C1 segment of cervical spinal cord (tissue), 14 donors: ENCODE measurements around the gene BTBD9.
"Not testable (repeated sequence)": the region's sequence is repeated elsewhere in the genome, so short reads cannot be mapped to it uniquely, and the experiment has no call there.

ENCODE experiments used
- DNase-seq, 14 donors: peaks; one replicate each; lab custom pipeline; 2025; lab: John Stamatoyannopoulos, UW

The BTBD9 gene

DNA sequence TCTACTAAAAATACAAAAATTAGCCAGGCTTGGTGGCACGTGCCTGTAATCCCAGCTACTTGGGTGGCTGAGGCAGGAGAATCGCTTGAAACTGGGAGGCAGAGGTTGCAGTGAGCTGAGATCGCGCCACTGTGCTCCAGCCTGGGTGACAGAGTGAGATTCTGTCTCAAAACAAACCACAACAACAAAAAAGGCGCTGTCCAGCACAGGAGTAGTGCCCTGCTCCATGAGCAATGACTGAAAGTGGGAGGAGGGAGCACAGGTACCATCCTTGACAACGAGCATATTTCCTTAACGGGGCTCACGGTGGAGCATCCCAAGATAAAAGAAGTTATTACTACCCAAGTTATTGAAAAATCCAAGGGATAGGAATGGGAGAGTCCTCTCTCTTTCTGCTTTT is 291.9 kb downstream of the BTBD9 start:
- not testable (repeated sequence) for DNase-seq

DNA sequence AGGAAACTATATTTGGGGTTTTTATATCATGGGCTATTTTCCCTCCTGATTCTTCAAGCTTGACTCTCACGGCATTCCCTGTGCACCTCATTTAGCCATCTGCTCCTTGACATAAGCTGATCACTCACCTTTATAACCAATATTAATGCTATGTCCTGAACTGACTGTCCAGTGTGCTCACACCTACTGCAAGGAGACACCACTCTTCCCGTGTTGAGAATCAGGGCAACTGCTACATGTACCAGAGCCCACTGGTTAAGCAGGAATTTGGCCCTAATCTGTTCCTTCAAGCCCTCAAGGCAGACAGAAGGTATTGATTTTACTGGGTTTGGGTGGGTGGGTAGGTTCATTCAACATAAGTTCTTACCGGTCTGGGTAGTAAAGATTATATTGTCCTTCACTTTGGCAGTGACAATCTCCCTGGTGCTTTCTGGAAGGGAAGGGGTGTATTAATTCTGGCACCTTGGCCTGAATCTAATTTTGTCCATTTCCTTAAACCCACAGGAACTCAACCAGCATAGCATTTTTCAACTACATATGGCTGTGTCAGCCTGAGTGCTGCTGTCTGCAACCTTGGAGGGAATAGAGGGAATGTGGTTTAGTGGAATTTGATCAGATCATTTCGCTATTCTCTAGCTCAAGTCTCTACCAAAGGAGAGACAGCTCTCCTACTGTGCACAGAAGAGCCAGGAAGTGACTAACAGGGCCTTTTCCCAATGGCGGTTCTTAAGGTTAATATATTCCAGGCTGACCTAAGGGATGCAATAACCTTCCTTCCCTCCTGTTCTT is 293.2 kb downstream of the BTBD9 start:
- no peak for DNase-seq

DNA sequence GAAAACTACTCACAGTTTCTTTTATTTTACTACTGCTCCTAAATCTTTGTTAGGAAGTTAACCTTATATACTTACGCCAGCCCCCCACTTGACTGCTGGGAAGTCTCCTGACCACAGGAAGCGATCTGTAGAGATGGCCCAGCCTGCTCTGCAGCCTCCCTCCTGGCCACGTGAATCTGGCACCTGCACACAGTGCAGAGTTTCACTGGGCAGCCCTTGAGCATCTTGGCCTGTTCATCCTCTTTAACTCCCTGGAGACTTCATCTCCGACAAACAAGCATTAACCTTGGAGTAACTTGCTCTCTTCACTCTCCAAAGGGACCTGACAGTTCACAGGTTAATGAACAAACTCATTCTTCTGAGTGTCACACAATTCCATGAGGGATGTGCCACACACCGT is 294.1 kb downstream of the BTBD9 start:
- DNase-seq = no peak

DNA sequence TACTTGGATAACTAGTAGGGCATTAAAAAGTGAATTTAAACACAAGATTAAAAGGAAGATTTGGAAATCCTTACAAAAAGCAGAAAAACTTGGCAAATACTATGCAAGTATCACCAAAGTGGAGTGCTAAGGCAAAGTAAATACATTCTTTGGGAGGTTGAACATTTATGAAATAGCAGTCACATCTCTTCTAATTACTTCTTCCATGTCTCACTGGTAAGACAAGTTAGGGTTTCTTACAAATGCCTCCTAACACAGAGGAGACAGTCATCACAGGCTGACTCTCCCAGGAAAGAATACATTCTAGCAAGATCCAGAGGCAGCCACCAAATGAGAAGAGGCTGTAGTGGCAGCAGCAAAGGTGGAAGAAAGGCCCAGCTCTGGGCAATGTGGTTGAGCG is 298.2 kb downstream of the BTBD9 start:
- no peak for DNase-seq

DNA sequence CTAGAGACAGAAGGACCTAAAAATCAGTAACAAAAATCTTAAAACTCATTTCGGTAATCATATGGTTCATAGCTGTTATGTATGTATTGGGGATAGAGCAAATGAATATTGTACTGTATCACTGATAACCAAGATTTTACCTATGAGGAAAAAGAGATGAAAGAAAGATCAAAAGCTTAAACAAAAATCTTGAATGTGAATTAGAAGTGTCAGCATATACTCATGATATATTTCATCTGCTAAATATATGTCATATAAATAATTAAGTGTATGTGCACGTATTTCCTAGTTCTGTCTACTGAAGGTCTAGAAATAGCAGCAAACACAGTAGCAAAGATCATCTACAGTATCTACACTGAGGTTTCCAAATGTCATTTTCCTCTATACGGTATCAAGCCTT is 299.8 kb downstream of the BTBD9 start:
- no peak for DNase-seq

DNA sequence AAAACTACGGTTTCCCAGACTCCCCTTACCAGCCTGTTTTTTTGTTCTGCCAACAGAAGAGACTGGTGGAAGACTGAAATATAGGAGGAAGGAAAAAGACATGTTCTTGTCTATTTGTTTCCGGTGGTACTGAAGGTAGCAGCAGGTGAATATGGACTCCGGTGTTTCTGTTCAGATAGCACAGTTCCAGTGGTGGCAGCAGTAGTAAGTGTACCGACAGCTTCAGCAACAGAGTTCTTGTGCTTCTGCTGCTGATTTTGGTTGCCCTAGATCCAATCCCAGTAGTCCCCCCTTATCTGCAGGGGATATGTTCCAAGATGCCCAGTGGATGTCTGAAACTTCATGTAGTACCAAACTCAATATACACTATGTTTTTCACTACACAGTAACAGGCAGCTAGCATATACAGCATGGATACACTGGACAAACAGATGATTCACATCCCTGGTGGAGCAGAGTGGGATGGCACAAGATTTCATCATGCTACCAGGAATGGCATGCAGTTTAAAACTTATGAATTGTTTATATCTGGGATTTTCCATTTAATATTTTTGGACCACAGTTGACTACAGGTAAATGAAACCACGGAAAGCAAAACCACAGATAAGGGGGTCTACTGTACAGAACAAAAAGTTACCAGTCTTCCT is 301.8 kb downstream of the BTBD9 start:
- DNase-seq = no peak

DNA sequence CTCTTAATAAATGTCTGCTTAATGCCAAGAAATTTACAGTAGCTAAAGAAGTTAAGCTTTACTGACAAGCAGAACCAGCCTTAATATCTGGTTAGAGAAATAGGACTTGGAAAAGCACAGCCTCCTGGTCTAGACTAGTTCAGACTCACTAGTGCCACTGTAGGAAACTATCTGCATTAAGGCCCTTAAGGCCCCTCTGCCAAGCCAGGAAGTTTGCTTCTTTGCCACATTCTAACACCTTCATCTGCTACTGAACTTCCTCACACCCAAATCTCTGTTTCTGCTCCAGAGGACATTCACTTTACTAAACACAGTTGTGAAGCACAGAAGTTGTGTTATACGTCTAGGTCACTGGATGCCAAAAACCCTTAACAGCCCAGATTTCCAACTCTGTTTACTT is 302.8 kb downstream of the BTBD9 start:
- DNase-seq = no peak

DNA sequence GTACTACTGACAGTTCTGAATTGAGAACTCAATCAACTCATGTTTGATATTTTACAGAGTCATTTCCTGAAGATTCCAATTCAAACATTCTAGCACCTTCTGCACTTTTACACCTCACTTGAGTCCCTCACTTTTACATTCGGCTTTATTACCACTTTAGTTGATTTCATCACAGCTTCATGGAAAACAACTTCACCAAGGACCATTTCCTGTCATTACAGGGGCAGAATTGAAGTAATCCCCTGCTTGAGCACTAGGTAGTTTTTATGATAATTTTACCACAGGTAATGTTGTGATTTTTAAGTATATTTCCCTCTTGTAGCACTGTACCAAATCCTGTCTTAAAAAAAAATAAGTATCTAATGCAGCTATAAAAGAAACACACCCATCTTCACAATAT is 312.9 kb downstream of the BTBD9 start:
- DNase-seq = no peak

DNA sequence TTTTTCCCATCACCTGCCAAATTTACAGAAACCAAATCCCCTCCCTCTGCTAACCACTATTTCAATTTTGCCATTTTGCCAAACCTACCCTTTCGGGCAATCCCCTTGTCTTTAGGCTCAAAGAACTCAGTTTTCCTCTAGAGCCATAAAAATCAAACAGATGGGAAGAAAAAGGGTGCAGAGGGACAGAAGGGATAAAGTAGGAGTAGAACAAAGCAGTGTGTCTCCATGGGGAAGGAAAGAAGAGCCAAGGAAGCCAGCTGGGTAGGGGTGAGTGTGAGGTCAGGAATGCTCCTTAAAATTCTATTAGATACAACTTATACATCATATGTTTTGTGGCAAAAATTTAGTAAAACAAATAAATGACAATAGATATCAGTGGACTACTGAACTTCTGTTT is 316.5 kb downstream of the BTBD9 start:
- no peak for DNase-seq

DNA sequence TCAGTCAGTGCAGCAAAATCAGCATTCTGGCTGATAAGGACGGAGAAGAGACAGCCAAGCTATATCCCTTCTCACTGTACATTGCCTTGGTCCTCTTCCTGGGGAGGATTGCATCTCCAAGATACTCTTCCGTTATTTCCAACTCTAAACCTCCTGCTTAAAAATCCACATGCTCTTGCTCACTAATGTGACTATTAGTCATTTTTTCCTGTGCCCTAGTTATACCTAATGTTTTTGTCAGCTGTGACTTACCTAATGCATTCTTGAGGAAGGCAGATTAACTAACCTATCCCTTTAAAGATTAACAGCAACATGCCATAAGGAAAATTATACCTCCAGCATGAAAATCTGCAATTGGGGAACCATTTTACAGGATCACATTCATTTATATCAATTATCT is 317.6 kb downstream of the BTBD9 start:
- DNase-seq = no peak

DNA sequence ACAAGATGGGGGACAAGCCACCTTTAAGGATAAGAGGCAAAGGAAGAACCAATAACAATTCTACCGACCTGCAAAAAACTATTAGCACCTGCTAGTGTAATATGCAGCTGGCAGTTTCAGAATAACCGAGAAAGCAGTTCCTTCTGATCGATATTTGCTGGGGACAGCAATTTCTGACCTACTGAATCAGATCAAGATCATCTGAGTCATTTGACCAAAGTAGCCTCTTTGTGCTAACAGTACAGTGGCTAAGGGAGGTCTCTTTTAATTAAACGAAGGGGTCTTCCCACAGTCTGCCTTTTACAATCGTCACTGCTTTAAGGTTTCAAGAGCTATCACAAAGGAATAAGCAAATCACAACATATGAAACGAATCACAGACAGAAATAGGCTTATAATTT is 318.9 kb downstream of the BTBD9 start:
- no peak for DNase-seq

DNA sequence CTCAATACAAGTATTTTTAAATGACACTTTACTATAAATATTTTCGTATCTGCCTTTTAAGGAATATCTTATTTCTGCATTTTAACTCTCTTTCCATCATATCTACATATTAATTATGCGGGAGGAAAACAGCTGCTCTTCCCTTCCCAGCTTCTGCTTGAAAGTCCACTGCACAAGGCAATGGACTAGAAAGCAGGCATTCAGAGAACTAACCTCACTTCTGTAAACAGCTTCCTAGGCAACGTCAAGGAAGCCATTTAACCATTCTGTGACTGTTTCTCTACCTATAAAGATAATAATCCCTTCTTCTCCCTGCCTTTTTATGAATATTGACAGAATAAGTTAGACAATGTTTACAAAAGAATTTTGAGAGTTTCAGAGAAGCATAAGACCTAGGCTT is 319.4 kb downstream of the BTBD9 start:
- no peak for DNase-seq

DNA sequence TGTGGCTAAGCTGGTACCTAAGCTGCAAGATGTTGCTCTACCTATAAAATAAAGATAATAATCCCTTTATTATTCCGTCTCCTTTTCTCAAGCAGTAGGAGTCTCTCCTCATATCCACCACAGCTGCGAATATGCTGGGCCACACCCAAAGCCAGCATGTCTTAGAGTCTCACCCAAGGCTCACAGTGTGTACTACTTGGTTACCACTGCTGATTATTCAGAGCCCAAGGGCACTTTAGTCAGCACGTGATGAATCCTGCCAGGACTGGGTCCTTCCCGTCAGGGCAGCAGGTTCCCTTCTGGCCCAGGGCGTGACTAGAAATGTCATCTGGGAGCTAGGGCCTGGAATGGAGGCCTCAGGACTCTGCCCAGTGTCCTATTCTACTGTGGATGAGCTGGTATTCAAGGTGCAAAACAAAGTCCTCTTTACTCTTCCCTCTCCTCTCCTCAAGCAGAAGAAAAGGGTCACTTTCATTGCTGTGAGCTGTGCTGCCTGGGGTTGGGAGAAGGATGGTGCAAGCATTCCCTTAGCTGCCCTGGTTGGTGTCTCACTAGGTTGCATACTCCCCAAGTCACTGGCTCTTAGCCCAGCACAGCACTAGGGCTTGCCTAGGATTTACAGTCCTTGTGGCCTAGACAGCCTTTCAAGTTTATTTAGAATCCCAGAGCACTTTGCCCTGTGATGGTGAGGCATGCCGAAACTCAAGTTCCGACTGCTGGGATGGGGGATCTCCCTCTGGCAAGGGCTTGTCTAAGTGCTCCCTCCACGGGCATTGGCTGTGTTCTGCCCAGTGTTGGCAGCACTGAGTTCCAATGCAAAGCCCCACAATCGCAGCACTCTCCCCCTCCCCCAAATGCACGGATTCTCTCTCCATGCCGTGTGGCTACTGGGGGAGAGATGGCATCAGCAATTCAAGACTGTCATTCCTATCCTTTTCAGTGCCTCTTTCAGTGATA is 320.2 kb downstream of the BTBD9 start:
- peak in 1 of 14 donors; percentile 10 for DNase-seq

DNA sequence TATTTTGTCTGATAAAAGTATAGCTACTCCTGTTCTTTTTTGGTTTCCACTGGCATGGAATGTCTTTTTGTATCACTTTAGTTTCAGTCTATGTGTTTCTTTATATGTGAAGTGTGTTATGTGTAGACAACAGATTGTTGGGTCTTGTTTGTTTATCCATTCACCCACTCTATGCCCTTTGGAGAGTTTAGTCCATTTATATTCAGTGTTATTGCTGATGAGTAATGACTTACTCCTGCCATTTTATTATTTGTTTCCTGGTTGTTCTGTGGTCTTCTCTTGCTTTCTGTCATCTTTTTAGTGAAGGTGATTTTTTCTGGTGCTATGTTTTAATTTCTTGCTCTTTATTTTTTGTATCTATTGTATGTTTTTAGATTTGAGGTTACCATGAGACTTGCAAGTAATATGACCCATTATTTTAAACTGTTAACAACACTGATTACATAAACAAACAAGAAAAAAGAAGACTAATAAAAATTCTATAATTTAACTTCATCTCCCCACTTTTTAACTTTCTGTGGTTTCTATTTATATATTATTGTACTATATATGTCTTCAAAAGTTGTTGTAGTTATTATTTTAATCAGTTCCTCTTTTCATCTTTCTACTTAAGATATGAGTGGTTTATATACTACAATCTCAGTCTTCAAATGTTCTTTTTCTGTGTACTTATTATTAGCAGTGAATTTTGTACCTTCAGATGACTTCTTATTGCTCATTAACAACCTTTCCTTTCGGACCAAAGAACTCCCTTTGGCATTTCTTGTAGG is 323.4 kb downstream of the BTBD9 start:
- DNase-seq = no peak

DNA sequence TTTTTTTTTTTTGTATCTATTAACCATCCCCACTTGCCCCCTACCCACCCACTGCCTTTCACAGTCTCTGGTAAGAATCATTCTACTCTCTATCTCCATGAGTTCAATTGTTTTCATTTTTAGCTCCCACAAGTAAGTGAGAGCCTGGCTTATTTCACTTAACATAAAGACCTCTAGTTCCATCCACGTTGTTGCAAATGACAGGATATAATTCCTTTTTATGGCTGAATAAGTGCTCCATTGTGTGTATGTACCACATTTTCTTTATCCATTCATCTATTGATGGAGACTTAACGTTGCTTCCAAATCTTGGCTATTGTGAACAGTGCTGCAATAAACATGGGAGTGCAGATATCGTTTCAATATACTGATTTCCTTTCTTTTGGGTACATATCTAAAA is 328.5 kb downstream of the BTBD9 start:
- DNase-seq = no peak

DNA sequence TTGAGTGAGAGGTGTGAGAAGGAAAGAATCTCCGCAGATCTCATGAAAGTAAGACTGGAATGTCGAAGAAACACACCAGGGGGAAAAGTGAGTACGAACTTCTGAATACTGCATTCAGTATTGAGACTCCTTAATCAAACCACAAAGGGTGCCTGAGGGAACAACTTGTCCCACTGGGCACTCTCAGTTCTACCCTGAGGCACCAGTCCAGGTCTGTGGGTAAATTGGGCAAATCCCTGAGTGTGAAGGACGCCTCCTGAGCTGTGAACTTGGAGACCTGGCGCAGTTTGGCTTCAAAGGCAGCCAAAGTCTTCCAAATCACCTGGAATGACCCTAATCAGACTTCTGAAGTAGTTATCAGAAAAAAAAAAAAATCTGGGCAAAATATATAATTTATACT is 329.7 kb downstream of the BTBD9 start:
- DNase-seq = peak in 5 of 14 donors; percentile 15 to 37 (median 24)

DNA sequence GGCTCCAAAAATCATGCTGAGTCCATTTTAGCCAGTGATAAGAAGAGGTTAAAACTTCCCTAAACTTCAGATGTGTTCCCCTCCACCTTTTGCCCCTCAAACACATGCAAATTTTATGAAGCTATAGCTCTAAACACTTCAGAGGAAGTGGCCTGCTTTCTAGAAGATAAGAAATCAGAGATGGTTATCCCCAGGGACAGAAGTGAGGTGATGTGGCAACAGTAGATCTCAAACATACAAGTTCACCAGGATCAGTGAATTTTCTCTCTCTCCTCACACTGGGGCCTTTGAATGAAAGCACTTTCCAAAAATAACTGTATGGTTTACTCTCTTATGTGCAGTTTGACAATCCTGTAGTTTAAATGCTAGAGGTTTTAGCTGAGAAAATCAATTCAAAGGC is 332.0 kb downstream of the BTBD9 start:
- no peak for DNase-seq

DNA sequence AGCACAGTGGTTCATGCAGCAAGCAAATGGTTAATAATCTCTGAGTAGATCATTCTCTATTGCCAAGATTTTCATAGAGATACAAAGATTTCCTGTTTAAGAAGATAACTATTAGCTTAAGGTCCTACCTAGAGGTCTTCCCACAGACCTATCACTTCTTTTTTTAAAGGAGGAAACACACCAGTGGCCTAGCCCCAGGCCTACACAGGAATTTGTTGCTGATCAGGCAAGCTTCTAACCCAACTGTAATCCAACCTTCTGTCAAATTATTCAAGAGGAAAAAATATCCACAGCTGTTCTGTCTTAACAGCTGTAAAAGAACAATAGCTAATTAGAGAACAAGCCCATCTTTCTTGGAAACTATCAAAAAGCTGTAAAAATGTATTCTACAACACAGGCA is 332.8 kb downstream of the BTBD9 start:
- DNase-seq = no peak

DNA sequence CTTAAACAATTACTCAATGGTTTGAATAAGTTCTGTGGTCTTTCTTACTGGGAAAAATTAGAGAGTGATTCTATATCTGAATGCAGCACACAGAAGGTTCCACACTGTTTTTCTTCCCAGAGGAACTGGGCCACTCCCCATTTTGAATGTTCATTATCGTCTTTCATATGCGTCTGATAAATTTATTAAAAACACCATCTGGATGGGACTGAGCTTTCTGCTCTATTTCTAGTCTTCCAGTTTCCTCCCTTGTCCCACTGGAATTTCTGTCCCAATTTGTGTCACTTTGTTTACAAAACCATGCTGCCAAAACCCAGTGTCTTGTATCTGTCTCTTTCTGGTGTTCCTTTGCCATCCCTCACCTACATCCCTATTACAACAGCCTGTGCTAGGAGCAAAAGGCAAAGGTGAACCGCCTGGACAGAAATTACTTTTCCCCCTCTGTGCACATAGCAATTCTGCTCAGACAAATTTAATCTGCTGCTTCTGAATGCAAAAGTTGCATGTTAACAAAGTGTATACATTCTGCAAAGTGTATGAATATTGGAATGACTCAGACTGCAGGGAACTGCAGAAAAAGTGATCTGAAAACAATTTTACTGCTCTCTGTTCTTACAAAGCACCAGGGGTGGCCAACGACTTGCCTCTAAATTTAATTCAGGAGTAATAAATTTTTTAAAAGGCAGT is 333.6 kb downstream of the BTBD9 start:
- DNase-seq = no peak

DNA sequence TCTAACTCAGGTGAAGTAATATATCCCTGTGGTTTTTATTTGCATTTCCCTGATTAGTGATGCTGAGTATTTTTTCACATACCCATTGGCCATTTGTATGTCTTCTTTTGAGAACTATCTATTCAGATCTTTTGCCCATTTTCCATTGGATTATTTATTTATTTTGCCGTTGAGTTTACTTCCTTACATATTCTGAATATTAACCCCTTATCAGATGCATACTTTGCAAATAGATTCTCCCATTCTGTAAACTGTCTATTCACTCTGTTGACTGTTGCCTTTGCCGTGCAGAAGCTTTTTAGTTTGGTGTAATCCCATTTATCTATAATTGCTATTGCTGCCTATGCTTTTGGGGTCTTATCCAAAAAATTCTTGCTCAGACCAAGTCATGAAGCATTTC is 336.9 kb downstream of the BTBD9 start:
- no peak for DNase-seq

DNA sequence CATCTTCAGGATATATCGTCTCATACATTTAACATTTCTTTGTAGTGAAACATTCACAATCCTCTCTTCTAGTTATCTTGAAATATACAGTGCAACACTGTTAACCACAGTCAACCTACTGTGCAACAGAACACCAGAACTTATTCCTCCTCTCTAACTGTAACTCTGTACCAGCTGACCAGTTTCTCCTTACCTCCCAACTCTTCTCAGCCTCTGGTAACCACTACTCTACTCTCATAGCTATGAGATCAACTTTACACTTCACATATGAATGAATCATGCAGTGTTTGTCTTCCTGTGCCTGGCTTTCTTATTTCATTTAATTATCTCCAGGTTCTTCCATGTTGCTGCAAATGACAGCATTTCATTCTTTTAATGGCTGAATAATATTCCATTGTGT is 337.6 kb downstream of the BTBD9 start:
- no peak for DNase-seq
